GM12878 (cell line): ENCODE measurements around the gene ALG8. TPM values are rescaled to one million over a fixed set of nuclear protein-coding genes. Genes with fewer than 3 reads are reported as not detected.

Source experiments
- E2F8 ChIP-seq: fragments of 450-650 bp; IDR thresholded peaks from 2 replicates; pipeline ENCODE4 v1.6.1; 2018; ENCODE audit warnings: mild to moderate bottlenecking, low read depth, moderate library complexity; ENCODE audit not compliant: partially characterized antibody
- HDGF ChIP-seq: fragments of 450-650 bp; IDR thresholded peaks from 2 replicates; pipeline ENCODE4 v1.6.1; 2016; ENCODE audit warnings: antibody characterized with exemption
- SMARCA5 ChIP-seq: fragments of 450-650 bp; IDR thresholded peaks from 2 replicates; pipeline ENCODE4 v1.6.1; 2017; ENCODE audit warnings: mild to moderate bottlenecking
- SPI1 ChIP-seq: IDR thresholded peaks from 2 replicates; pipeline ENCODE4 v1.6.1; 2011; ENCODE audit warnings: low read depth, mild to moderate bottlenecking, low read length, moderate library complexity, borderline replicate concordance; ENCODE audit not compliant: insufficient read depth
- ZBTB11 ChIP-seq: fragments of 450-650 bp; formaldehyde crosslinking; IDR thresholded peaks from 2 replicates; pipeline ENCODE4 v1.5.0; 2022; ENCODE audit warnings: mild to moderate bottlenecking, missing genetic modification characterization
- ZNF687 ChIP-seq: fragments of 450-650 bp; IDR thresholded peaks from 2 replicates; pipeline ENCODE4 v1.6.1; 2017; ENCODE audit warnings: mild to moderate bottlenecking, moderate library complexity
- polyA plus RNA-seq, 11 experiments: library from polyadenylated mRNA; depleted of rRNA in 4 of 11; unstranded in 6 of 11; stranded (reverse) in 5 of 11; fragments of >200 nt; fragmentation: Nextera tagmentation in 4 of 11; fragmentation: Illumina TruSeq in 1 of 11; extraction: Ambion mirVana in 4 of 11; extraction: Trizol in 1 of 11; gene quantifications; 1 replicate in 1 of 11; 2 replicates in 10 of 11; pipeline versions ENCODE4 v1.2.1 to v1.2.3, GENCODE V29; 2011 to 2016; ENCODE audit warnings: inconsistent platforms in 2 of 11, missing spikeins in 2 of 11, low read depth in 1 of 11
- total RNA-seq, 4 experiments: library from RNA; depleted of rRNA in 3 of 4; stranded (reverse); fragments of >200 nt in 3 of 4; fragmentation: Illumina TruSeq in 1 of 4; extraction: Trizol in 1 of 4; gene quantifications; 2 replicates each; pipeline versions ENCODE4 v1.2.1 to v1.2.3, GENCODE V29; 2013 to 2021
- TF ChIP-seq, protein P1 (sequence below): IDR thresholded peaks from 2 replicates; pipeline ENCODE4 v1.6.1; 2011; ENCODE audit warnings: mild to moderate bottlenecking, low read depth, low read length, moderate library complexity; ENCODE audit not compliant: insufficient replicate concordance

The ALG8 gene
- total and polyA plus RNA-seq, 10 of the 15 experiments (the other 5 are each of a cell fraction or from before 2014, with no cell fraction given): 45.7 to 105 (median 68.4) TPM

GRCh38 chr11:78150754-78151153 is 11.3 kb upstream of the ALG8 start (continued):
- no peak for TF ChIP-seq E2F8
- TF ChIP-seq ZNF687: no peak
- no peak for TF ChIP-seq SMARCA5
- TF ChIP-seq, protein P1, sequence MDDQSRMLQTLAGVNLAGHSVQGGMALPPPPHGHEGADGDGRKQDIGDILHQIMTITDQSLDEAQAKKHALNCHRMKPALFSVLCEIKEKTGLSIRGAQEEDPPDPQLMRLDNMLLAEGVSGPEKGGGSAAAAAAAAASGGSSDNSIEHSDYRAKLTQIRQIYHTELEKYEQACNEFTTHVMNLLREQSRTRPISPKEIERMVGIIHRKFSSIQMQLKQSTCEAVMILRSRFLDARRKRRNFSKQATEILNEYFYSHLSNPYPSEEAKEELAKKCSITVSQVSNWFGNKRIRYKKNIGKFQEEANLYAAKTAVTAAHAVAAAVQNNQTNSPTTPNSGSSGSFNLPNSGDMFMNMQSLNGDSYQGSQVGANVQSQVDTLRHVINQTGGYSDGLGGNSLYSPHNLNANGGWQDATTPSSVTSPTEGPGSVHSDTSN: no peak
- TF ChIP-seq SPI1: no peak
- no peak for TF ChIP-seq HDGF
- TF ChIP-seq ZBTB11 (CRISPR knock-in tag): no peak
